SU-DHL-6 (cell line): ENCODE results near the gene BEND7.

ENCODE experiments used
- H2AFZ ChIP-seq: fragments of 200-600 bp; sonication (generic); 2 replicates; pipeline ENCODE4 v1.6.1; 2014; ENCODE audit warnings: low read depth, mild to moderate bottlenecking, moderate library complexity, mixed read lengths, antibody characterized with exemption, low read length; ENCODE audit not compliant: severe bottlenecking
- H3F3A ChIP-seq: fragments of 200-600 bp; shearing (Covaris generic); 2 replicates; pipeline ENCODE4 v1.6.0; 2016; ENCODE audit warnings: antibody characterized with exemption, mild to moderate bottlenecking; ENCODE audit not compliant: insufficient read depth
- H3K27ac ChIP-seq: fragments of 200-600 bp; sonication (generic); 2 replicates; pipeline ENCODE4 v1.5.1; 2016; ENCODE audit warnings: low read depth, mild to moderate bottlenecking, low read length, moderate library complexity, mixed read lengths
- H3K27me3 ChIP-seq: fragments of 200-600 bp; sonication (generic), shearing (Covaris generic); 2 replicates; pipeline ENCODE4 v1.6.0; 2014; ENCODE audit warnings: mild to moderate bottlenecking, low read length
- H3K36me3 ChIP-seq: fragments of 200-600 bp; sonication (generic); 2 replicates; pipeline ENCODE4 v1.6.1; 2014; ENCODE audit warnings: mild to moderate bottlenecking, low read length, mixed read lengths
- H3K4me2 ChIP-seq: fragments of 300-600, 200-600 bp; shearing (Covaris generic), sonication (generic); 2 replicates; pipeline ENCODE4 v1.6.0; 2014; ENCODE audit warnings: low read length, low read depth, mild to moderate bottlenecking; ENCODE audit not compliant: poor library complexity, severe bottlenecking
- H3K4me3 ChIP-seq: fragments of 200-600 bp; sonication (generic); 2 replicates; pipeline ENCODE4 v1.5.1; 2014; ENCODE audit warnings: antibody characterized with exemption, low read length, mild to moderate bottlenecking, mixed read lengths; ENCODE audit not compliant: insufficient read depth, poor library complexity, severe bottlenecking
- H3K79me2 ChIP-seq: fragments of 200-600 bp; sonication (generic); 2 replicates; pipeline ENCODE4 v1.6.1; 2014; ENCODE audit warnings: mild to moderate bottlenecking, low read length, moderate library complexity; ENCODE audit not compliant: insufficient read depth
- H3K9ac ChIP-seq: fragments of 200-600 bp; sonication (generic); 2 replicates; pipeline ENCODE4 v1.7.0; 2014; ENCODE audit warnings: mild to moderate bottlenecking, low read length
- H3K9me2 ChIP-seq: fragments of 200-600 bp; sonication (generic); replicated peaks from 2 replicates; pipeline ENCODE4 v1.6.1; 2014; ENCODE audit warnings: low read length; ENCODE audit not compliant: insufficient read depth
- H3K9me3 ChIP-seq: fragments of 200-600 bp; sonication (generic); 2 replicates; pipeline ENCODE4 v1.6.1; 2014; ENCODE audit warnings: low read length, mixed read lengths; ENCODE audit not compliant: insufficient read depth
- H4K20me1 ChIP-seq: fragments of 200-600 bp; sonication (generic); 2 replicates; pipeline ENCODE4 v1.6.1; 2014; ENCODE audit warnings: low read depth, mild to moderate bottlenecking, antibody characterized with exemption, low read length, moderate library complexity, mixed read lengths
- EZH2phosphoT487 ChIP-seq: fragments of 200-600 bp; sonication (generic), shearing (Covaris generic); conservative IDR thresholded peaks from 2 replicates; pipeline ENCODE4 v1.6.1; 2018; ENCODE audit warnings: mild to moderate bottlenecking, antibody characterized with exemption, low read length, moderate library complexity, mixed read lengths
- TF ChIP-seq, protein P1 (sequence below): fragments of 200-600 bp; sonication (generic); IDR thresholded peaks from one replicate; pipeline ENCODE4 v1.5.1; 2017; ENCODE audit warnings: antibody characterized with exemption, mild to moderate bottlenecking, low read length, moderate library complexity; ENCODE audit not compliant: insufficient read depth, poor library complexity, severe bottlenecking

BEND7 gene, protein sequence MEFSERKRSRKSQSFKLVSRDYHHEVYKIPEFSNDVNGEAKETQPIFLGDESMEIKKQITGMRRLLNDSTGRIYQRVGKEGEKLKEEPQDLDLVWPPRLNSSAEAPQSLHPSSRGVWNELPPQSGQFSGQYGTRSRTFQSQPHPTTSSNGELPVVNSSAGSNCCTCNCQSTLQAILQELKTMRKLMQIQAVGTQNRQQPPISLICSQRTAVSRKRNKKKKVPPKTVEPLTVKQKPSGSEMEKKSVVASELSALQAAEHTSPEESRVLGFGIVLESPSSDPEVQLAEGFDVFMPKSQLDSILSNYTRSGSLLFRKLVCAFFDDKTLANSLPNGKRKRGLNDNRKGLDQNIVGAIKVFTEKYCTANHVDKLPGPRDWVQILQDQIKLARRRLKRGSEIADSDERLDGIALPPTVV

DNA sequence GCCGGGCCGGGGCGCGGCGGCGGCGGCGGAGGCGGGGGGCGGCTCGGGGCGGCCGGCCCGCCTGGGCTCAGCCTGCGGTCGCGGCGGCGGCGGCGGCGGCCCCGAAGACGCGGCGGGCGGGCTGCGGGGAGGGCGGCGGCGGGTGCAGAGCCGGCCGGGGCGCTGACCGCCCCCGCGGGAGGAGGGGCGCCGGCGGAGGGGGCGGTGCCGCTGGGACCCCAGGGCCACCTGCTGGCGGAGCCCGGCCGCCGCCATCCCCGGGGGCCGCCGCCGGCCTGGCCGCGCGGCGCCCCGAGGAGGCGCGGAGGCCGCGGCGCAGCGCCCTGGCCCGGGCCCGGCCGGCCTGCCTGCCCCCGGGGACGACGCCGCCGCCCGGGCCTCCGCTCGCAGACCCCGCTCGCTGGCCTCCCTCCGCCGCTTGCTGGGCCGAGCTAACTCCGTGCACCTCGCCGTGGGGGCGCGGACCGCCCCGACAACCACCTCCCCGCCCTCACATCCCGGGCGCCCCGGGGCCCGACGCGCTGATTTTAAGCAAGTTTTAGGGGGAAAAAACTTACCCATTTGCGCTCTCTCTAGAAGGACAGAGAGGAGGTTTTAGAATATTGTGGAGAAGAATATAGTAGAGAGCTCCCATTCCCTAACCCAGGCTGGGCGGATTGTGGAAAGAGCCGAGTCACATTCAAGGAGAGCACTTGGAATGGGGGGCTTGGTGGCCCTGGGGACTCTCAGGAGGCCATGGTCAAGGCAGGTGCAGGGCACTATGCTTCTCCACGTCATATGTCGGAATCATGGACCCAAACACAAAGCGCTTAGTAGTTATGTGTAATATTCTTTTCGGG is at the start of gene BEND7:
BEND7 (minus strand) TSS at position 140 of the 839 bp plus-strand sequence. CDS start 481 bp downstream, outside the sequence.
- H3F3A ChIP-seq, result no peaks in the 10 kb centered on the region

DNA sequence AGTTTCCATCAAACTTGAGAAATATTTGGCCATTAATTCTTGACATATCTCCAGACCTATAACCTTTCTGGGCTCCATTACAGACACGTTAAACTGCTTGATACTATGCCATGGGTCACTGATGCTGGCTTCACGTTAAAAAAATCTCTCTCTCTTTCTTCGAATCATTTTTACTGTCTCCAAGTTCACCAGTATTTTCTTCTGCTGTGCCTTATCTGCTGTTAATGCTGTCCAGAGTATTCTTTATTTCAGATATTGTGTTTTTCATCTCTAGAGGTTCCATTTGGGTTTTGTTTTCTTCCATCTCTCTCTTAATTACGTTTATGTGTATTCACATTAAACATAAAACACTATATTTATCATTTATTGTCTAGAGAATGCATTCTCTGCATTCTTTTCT is 45.1 kb upstream of the BEND7 start:
- Histone ChIP-seq H3K4me2 (no peak overlapping the region), H2AFZ (no peak overlapping the region)

More for the DNA sequence above, at the start of gene BEND7:
- no peak within 1 kb of the TSS for H2AFZ ChIP-seq
- no peak within 1 kb of the TSS for H3K4me3 ChIP-seq
- H3K9ac ChIP-seq, result no peak within 1 kb of the TSS
- no peaks in the 10 kb centered on the region for H3K36me3 ChIP-seq
- no peaks in the 10 kb centered on the region for H3K27me3 ChIP-seq
- H3K27ac ChIP-seq, result no peak within 1 kb of the TSS
- H3K9me2 ChIP-seq, result no peaks in the 10 kb centered on the region
- no peak for TF ChIP-seq EZH2phosphoT487
- no peaks in the 10 kb centered on the region for H3K79me2 ChIP-seq
- no peaks in the 10 kb centered on the region for H3K9me3 ChIP-seq
- H3K4me2 ChIP-seq, result peak within 1 kb of the TSS; percentile 27
- no peaks in the 10 kb centered on the region for H4K20me1 ChIP-seq

DNA sequence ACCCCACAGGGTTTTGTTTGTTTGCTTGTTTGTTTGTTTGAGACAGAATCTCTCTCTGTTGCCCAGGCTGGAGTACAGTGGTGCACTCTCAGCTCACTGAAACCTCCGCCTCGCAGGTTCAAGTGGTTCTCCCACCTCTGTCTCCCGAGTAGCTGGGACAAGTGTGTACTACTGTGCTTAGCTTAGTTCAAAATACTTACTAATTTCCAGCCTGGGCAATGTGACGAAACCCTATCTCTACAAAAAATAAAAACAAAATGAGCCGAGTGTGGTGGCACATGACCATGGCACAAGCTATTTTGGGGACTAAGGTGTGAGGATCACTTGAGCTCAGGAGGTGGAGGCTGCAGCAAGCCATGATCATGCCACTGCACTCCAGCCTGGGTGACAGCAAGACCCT is 42.7 kb upstream of the BEND7 start:
- H4K20me1 ChIP-seq, result no peaks in the 10 kb centered on the region
- H3K4me3 ChIP-seq, result no peak overlapping the region
- H3K9me3 ChIP-seq, result no peaks in the 10 kb centered on the region
- no peak overlapping the region for H3K27ac ChIP-seq
- H3K9ac ChIP-seq, result no peak overlapping the region
- no peak overlapping the region for H3K4me2 ChIP-seq
- H3F3A ChIP-seq, result no peaks in the 10 kb centered on the region
- TF ChIP-seq, protein P1, sequence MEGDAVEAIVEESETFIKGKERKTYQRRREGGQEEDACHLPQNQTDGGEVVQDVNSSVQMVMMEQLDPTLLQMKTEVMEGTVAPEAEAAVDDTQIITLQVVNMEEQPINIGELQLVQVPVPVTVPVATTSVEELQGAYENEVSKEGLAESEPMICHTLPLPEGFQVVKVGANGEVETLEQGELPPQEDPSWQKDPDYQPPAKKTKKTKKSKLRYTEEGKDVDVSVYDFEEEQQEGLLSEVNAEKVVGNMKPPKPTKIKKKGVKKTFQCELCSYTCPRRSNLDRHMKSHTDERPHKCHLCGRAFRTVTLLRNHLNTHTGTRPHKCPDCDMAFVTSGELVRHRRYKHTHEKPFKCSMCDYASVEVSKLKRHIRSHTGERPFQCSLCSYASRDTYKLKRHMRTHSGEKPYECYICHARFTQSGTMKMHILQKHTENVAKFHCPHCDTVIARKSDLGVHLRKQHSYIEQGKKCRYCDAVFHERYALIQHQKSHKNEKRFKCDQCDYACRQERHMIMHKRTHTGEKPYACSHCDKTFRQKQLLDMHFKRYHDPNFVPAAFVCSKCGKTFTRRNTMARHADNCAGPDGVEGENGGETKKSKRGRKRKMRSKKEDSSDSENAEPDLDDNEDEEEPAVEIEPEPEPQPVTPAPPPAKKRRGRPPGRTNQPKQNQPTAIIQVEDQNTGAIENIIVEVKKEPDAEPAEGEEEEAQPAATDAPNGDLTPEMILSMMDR, result no peak
- TF ChIP-seq EZH2phosphoT487, result no peak
- no peaks in the 10 kb centered on the region for H3K9me2 ChIP-seq
- H3K79me2 ChIP-seq, result no peaks in the 10 kb centered on the region
- no peak overlapping the region for H2AFZ ChIP-seq
- H3K36me3 ChIP-seq, result no peaks in the 10 kb centered on the region
- H3K27me3 ChIP-seq, result no peaks in the 10 kb centered on the region

More for the DNA sequence above, 45.1 kb upstream of the BEND7 start:
- Histone ChIP-seq H3K4me3 (no peak overlapping the region), H3K27me3 (no peaks in the 10 kb centered on the region), H3K36me3 (no peaks in the 10 kb centered on the region), H3K9ac (no peak overlapping the region), H4K20me1 (no peaks in the 10 kb centered on the region), H3K9me2 (no peaks in the 10 kb centered on the region), H3K9me3 (no peaks in the 10 kb centered on the region), H3F3A (no peaks in the 10 kb centered on the region), H3K27ac (no peak overlapping the region), H3K79me2 (no peaks in the 10 kb centered on the region)
- TF ChIP-seq EZH2phosphoT487, result no peak
- TF ChIP-seq, protein P1, result no peak
